ENCODE measurements around the gene PRRC1. TPM values are rescaled to one million over a fixed set of nuclear protein-coding genes. Genes with fewer than 3 reads are reported as not detected.
"Not testable (repeated sequence)": the region's sequence is repeated elsewhere in the genome, so short reads cannot be mapped to it uniquely, and the experiment has no call there.

PRRC1 gene
- total and polyA plus RNA-seq, 4 donors = 22.9 to 88.1 (median 40.9) TPM

DNA sequence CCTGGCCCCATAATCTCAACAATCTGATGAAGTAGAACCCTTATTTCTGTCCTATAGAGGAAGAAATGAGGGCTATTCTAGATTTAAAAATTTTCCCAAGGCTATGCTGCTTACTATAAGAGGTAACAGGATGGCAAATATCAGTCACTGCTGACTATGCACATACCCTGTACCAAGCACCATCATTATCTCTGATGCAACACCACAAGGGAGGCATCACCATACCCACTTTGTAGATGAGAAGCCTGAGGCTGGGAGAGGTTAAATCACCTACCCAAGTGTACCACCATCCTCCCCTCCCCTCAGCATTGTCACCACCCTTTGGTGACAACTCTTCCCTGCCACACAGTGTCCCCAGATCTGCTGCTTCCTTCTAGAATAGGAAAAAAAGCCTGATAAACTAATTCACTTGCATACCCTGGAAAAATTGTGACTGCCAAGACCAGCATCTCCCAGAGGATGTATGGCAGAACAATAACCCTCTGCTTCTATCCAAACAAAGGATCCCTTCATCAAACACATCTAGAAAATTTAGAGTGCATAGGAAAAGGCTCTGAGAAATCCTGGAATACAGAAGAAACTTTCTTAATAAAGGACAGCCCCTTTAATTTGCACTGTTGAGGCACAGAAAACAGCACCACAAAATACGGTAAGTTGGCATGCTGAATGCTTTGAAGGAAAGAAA is 48.3 kb downstream of the PRRC1 start:
- Histone ChIP-seq H3K27me3 (ENCODE audit: control insufficient read depth in 3 of 3, insufficient read depth in 3 of 3, low read length in 2 of 3) (peaks cover 0 to 2% (median 0%) of the 10 kb centered on the region in 3 donors), H3K9ac (ENCODE audit: insufficient read depth in 1 of 2, low read length in 2 of 2) (no peak overlapping the region)

DNA sequence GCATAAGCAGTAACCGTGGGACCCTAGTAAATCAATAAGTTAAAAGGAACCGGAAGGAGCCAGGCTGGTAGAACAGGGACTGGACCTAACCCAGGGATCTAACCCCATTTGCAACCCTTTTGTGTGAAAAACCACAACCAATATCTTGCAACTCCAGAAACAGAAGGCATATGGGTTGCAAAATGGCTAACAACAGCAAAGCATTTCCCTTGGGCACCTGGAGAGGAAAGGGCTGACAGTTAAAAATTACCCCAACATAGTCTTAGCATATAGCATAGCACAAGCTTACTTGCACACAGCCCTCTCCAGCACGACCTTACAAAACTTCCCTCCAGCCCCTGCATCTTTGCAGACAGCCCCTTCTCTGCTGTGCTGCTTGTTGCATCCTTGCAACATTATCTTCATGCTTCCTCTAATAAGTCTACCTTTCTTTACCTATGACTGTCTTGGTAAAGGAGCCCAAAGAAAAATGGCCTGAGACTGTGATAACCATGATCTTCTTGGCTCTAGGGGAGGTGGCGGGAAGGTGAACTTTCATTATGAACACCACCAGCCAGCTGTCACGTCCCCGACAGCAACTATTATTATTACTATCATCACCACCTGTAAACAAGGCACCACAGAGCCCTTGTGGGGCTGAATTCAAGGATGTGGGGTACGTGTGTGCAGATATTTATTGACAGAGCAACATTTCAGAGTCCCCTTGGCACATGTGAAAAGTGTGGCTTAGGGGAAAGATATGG is 49.8 kb downstream of the PRRC1 start:
- H3K9me3 ChIP-seq (ENCODE audit: control insufficient read depth in 4 of 4, insufficient read depth in 3 of 4, low read length in 3 of 4) = peaks cover 0 to 2% (median 0%) of the 10 kb centered on the region in 4 donors
- peaks cover 0 to 14% (median 4%) of the 10 kb centered on the region in 5 donors for H3K4me1 ChIP-seq (ENCODE audit: control insufficient read depth in 5 of 5, insufficient read depth in 5 of 5, low read length in 5 of 5)
- no peak overlapping the region for H3K9ac ChIP-seq (ENCODE audit: insufficient read depth in 1 of 2, low read length in 2 of 2)
- H3K36me3 ChIP-seq (ENCODE audit: control insufficient read depth in 4 of 4, insufficient read depth in 4 of 4, low read length in 4 of 4) = no peaks in the 10 kb centered on the region
- TF ChIP-seq, protein P1, sequence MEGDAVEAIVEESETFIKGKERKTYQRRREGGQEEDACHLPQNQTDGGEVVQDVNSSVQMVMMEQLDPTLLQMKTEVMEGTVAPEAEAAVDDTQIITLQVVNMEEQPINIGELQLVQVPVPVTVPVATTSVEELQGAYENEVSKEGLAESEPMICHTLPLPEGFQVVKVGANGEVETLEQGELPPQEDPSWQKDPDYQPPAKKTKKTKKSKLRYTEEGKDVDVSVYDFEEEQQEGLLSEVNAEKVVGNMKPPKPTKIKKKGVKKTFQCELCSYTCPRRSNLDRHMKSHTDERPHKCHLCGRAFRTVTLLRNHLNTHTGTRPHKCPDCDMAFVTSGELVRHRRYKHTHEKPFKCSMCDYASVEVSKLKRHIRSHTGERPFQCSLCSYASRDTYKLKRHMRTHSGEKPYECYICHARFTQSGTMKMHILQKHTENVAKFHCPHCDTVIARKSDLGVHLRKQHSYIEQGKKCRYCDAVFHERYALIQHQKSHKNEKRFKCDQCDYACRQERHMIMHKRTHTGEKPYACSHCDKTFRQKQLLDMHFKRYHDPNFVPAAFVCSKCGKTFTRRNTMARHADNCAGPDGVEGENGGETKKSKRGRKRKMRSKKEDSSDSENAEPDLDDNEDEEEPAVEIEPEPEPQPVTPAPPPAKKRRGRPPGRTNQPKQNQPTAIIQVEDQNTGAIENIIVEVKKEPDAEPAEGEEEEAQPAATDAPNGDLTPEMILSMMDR (IDR thresholded peaks at IDR 0.05; ENCODE audit: control extremely low read depth, extremely low read depth) = no peak
- peaks cover 0 to 2% (median 0%) of the 10 kb centered on the region in 3 donors for H3K27me3 ChIP-seq (ENCODE audit: control insufficient read depth in 3 of 3, insufficient read depth in 3 of 3, low read length in 2 of 3)
- no peak overlapping the region for H3K4me3 ChIP-seq
- 29 to 56% methylated on average over 7 of the region's 7 CpGs for WGBS, 2 donors
- ATAC-seq (ENCODE audit: insufficient read depth, low FRiP score) = no peak
- H3K27ac ChIP-seq (ENCODE audit: low read depth in 1 of 2, low read length in 1 of 2) = no peak overlapping the region
- no peak for DNase-seq

More for the DNA sequence above, 48.3 kb downstream of the PRRC1 start:
- DNase-seq = no peak
- Histone ChIP-seq H3K4me1 (ENCODE audit: control insufficient read depth in 5 of 5, insufficient read depth in 5 of 5, low read length in 5 of 5) (peaks cover 0 to 18% (median 4%) of the 10 kb centered on the region in 5 donors), H3K36me3 (ENCODE audit: control insufficient read depth in 4 of 4, insufficient read depth in 4 of 4, low read length in 4 of 4) (no peaks in the 10 kb centered on the region), H3K4me3 (no peak overlapping the region), H3K27ac (ENCODE audit: low read depth in 1 of 2, low read length in 1 of 2) (no peak overlapping the region), H3K9me3 (ENCODE audit: control insufficient read depth in 4 of 4, insufficient read depth in 3 of 4, low read length in 3 of 4) (peaks cover 0 to 2% (median 0%) of the 10 kb centered on the region in 4 donors)
- ATAC-seq (ENCODE audit: insufficient read depth, low FRiP score) = no peak
- WGBS, 2 donors = 79 to 98% methylated on average over 1 of the region's 1 CpG
- TF ChIP-seq, protein P1 (IDR thresholded peaks at IDR 0.05; ENCODE audit: control extremely low read depth, extremely low read depth) = no peak

DNA sequence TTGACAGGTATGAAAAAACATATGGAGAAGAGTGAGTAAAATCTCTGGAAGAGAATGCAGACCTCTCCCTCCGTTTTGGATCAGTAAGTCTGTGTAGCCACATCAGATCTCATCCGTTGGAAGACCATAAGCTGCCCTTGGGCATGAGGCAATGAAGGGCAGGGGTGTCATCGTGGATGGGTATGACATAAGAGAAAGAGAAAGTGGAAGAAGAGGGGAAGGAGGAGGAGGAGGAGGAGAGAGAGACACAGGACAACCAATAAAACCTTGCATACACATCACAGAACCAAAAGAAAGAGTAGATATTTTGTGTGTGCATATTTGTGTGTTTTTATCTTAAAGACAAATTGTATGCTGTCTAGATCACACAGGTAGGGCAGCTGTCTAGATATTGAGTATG is 50.7 kb downstream of the PRRC1 start:
- no peak overlapping the region for H3K27ac ChIP-seq (ENCODE audit: low read depth in 1 of 2, low read length in 1 of 2)
- no peak overlapping the region for H3K4me3 ChIP-seq
- H3K9ac ChIP-seq (ENCODE audit: insufficient read depth in 1 of 2, low read length in 2 of 2) = no peak overlapping the region
- H3K27me3 ChIP-seq (ENCODE audit: control insufficient read depth in 3 of 3, insufficient read depth in 3 of 3, low read length in 2 of 3) = peaks cover 0 to 2% (median 0%) of the 10 kb centered on the region in 3 donors
- WGBS, 2 donors = 43 to 65% methylated on average over 3 of the region's 3 CpGs
- DNase-seq = no peak
- no peak for ATAC-seq (ENCODE audit: insufficient read depth, low FRiP score)
- H3K36me3 ChIP-seq (ENCODE audit: control insufficient read depth in 4 of 4, insufficient read depth in 4 of 4, low read length in 4 of 4) = no peaks in the 10 kb centered on the region
- TF ChIP-seq, protein P1 (IDR thresholded peaks at IDR 0.05; ENCODE audit: control extremely low read depth, extremely low read depth) = no peak
- H3K4me1 ChIP-seq (ENCODE audit: control insufficient read depth in 5 of 5, insufficient read depth in 5 of 5, low read length in 5 of 5) = peaks cover 0 to 6% (median 0%) of the 10 kb centered on the region in 5 donors
- H3K9me3 ChIP-seq (ENCODE audit: control insufficient read depth in 4 of 4, insufficient read depth in 3 of 4, low read length in 3 of 4) = peaks cover 0 to 2% (median 0%) of the 10 kb centered on the region in 4 donors

DNA sequence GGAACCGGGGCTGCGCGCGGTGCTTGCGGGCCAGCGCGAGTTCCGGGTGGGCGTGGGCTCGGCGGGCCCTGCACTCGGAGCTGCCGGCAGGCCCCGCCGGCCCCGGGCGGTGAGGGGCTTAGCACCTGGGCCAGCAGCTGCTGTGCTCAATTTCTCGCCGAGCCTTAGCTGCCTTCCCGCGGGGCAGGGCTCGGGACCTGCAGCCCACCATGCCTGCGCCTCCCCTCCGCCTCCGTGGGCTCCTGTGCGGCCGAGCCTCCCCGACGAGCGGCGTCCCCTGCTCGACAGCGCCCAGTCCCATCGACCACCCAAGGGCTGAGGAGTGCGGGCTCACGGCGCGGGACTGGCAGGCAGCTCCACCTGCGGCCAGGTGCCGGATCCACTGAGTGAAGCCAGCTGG is 52.0 kb downstream of the PRRC1 start:
- DNase-seq; H3K36me3 ChIP-seq (ENCODE audit: control insufficient read depth in 4 of 4, insufficient read depth in 4 of 4, low read length in 4 of 4); H3K27me3 ChIP-seq (ENCODE audit: control insufficient read depth in 3 of 3, insufficient read depth in 3 of 3, low read length in 2 of 3); H3K4me3 ChIP-seq; H3K9ac ChIP-seq (ENCODE audit: insufficient read depth in 1 of 2, low read length in 2 of 2); H3K4me1 ChIP-seq (ENCODE audit: control insufficient read depth in 5 of 5, insufficient read depth in 5 of 5, low read length in 5 of 5); H3K27ac ChIP-seq (ENCODE audit: low read depth in 1 of 2, low read length in 1 of 2); H3K9me3 ChIP-seq (ENCODE audit: control insufficient read depth in 4 of 4, insufficient read depth in 3 of 4, low read length in 3 of 4); ATAC-seq (ENCODE audit: insufficient read depth, low FRiP score): not testable (repeated sequence)
- WGBS, 2 donors = 66 to 92% methylated on average over 25 to 40 of the region's 40 CpGs
